HepG2 (cell line): ENCODE data around the gene SV2A. TPM values are rescaled to one million over a fixed set of nuclear protein-coding genes. Genes with fewer than 3 reads are reported as not detected.

ENCODE experiments used
- ATAC-seq: fragments of 200-7000 bp; cut with Tn5 transposase; 3 replicates; pipeline ENCODE4 v1.9.1; 2020; ENCODE audit warnings: mild to moderate bottlenecking, moderate library complexity
- Bru-seq: library from RNA; stranded (reverse); fragments of 400-500 nt; gene quantifications from one replicate; lab custom pipeline; 2021; lab: Mats Ljungman, UMichigan
- BruChase-seq, 2 experiments: library from RNA; stranded (reverse); fragments of 400-500 nt; gene quantifications; one replicate each; lab custom pipeline; 2021; lab: Mats Ljungman, UMichigan
- BruUV-seq: library from RNA; stranded (reverse); fragments of 400-500 nt; replicated peaks from 2 replicates; lab custom pipeline; 2021; lab: Mats Ljungman, UMichigan
- CTCF ChIA-PET: fragments of 300-600 bp; formaldehyde crosslinking; extraction: SDS; loops from one replicate; lab custom pipeline; 2021; ENCODE audit warnings: low total read pairs, inconsistent platforms, low intra/inter-chr PET ratio; lab: Yijun Ruan, JAX
- POLR2A ChIA-PET: fragments of 350-600 bp; sonication (Branson Sonifier 250); formaldehyde crosslinking; loops from one replicate; lab custom pipeline; 2020; ENCODE audit warnings: antibody characterized with exemption, inconsistent platforms; lab: Yijun Ruan, JAX
- DNase-seq: peaks from one replicate; pipeline ENCODE4 v3.0.0-alpha.2; 2015; ENCODE audit warnings: low spot score
- FAIRE-seq: peaks from 3 replicates; lab custom pipeline; 2011; peaks lifted over from hg19 to GRCh38; lab: Jason Lieb, UNC
- H2AFZ ChIP-seq: one replicate; pipeline ENCODE4 v1.6.1; 2011; ENCODE audit warnings: low read length, inconsistent platforms
- H3K27ac ChIP-seq: fragments of 300-600 bp; 3 replicates; pipeline ENCODE4 v1.8.0; 2011; ENCODE audit warnings: mixed run types, mild to moderate bottlenecking, mixed read lengths, low read length, inconsistent platforms; ENCODE audit not compliant: insufficient read depth; ENCODE audit errors: extremely low read length
- H3K27me3 ChIP-seq, 2 experiments: fragments of 200-600 bp in 1 of 2; 2 replicates in 1 of 2; 3 replicates in 1 of 2; pipeline versions ENCODE4 v1.6.0 to v1.8.0; 2011; ENCODE audit warnings: low read length in 2 of 2, mild to moderate bottlenecking in 2 of 2, moderate library complexity in 2 of 2, inconsistent platforms in 1 of 2; ENCODE audit not compliant: insufficient read depth in 2 of 2, control insufficient read depth in 1 of 2
- H3K36me3 ChIP-seq, 2 experiments: fragments of 200-600 bp in 1 of 2; replicated peaks in 1 of 2; 2 replicates in 1 of 2; 3 replicates in 1 of 2; pipeline versions ENCODE4 v1.5.1 to v1.8.0; 2011; ENCODE audit warnings: low read length in 2 of 2, inconsistent platforms in 1 of 2; ENCODE audit not compliant: insufficient read depth in 2 of 2, control insufficient read depth in 1 of 2
- H3K4me1 ChIP-seq: 2 replicates; pipeline ENCODE4 v1.5.1; 2012; ENCODE audit warnings: low read length, inconsistent platforms; ENCODE audit not compliant: insufficient read depth
- H3K4me2 ChIP-seq: 2 replicates; pipeline ENCODE4 v1.6.0; 2011; ENCODE audit warnings: low read depth, low read length, inconsistent platforms
- H3K4me3 ChIP-seq, 3 experiments: fragments of 200-600 bp in 1 of 3; sonication (generic), shearing (Covaris generic) in 1 of 3; replicated peaks in 1 of 3; 2 replicates each; pipeline ENCODE4 v1.5.1; 2011 to 2016; ENCODE audit warnings: low read length in 3 of 3, inconsistent platforms in 2 of 3, low read depth in 2 of 3, mild to moderate bottlenecking in 2 of 3, control low read depth in 1 of 3, mixed read lengths in 1 of 3; ENCODE audit not compliant: insufficient read depth in 1 of 3
- H3K79me2 ChIP-seq: one replicate; pipeline ENCODE4 v1.6.1; 2011; ENCODE audit warnings: low read length, inconsistent platforms; ENCODE audit not compliant: insufficient read depth
- H3K9ac ChIP-seq: 2 replicates; pipeline ENCODE4 v1.6.0; 2011; ENCODE audit warnings: mild to moderate bottlenecking, low read depth, low read length, inconsistent platforms; ENCODE audit not compliant: insufficient read depth
- H3K9me3 ChIP-seq: 2 replicates; pipeline ENCODE4 v1.5.1; 2012; ENCODE audit warnings: mild to moderate bottlenecking, low read length
- H4K20me1 ChIP-seq: 2 replicates; pipeline ENCODE4 v1.6.0; 2011; ENCODE audit warnings: inconsistent platforms, mild to moderate bottlenecking, low read length, moderate library complexity; ENCODE audit not compliant: insufficient read depth
- HDAC1 ChIP-seq: sonication (generic); formaldehyde crosslinking; IDR thresholded peaks from 2 replicates; pipeline ENCODE4 v1.5.1; 2020; ENCODE audit warnings: mild to moderate bottlenecking, missing genetic modification reagents
- MTA1 ChIP-seq: sonication (generic); formaldehyde crosslinking; IDR thresholded peaks from 2 replicates; pipeline ENCODE4 v1.4.0; 2020; ENCODE audit warnings: missing genetic modification reagents, mild to moderate bottlenecking, borderline replicate concordance
- NFYC ChIP-seq: IDR thresholded peaks from 2 replicates; pipeline ENCODE4 v1.6.1; 2016; ENCODE audit warnings: missing genetic modification reagents, missing compliant biosample characterization
- PRDM10 ChIP-seq: sonication (generic); formaldehyde crosslinking; IDR thresholded peaks from 2 replicates; pipeline ENCODE4 v1.4.0; 2020; ENCODE audit warnings: low read depth, missing genetic modification reagents
- ZNF687 ChIP-seq: sonication (generic); formaldehyde crosslinking; IDR thresholded peaks from 2 replicates; pipeline ENCODE4 v1.5.1; 2020; ENCODE audit warnings: mild to moderate bottlenecking, missing genetic modification reagents, moderate library complexity
- WGBS: methylation state at CpG from one replicate; pipeline ENCODE4 v1.1.6; 2017; ENCODE audit warnings: low lambda C conversion rate; 5-methylcytosine and 5-hydroxymethylcytosine counted together
- in situ Hi-C: cut with HindIII; loops from 2 replicates; pipeline ENCODE4 v1.10.0; 2017; ENCODE audit warnings: low pct_unique_long_range_greater_than_20kb; ENCODE audit not compliant: extremely low pct_ligation_motif_present
- intact Hi-C: fragments of 100-400 bp; cut with micrococcal nuclease; formaldehyde crosslinking; loops from one replicate; pipeline ENCODE4 v1.10.0; 2022; ENCODE audit not compliant: unreplicated experiment
- long read RNA-seq, 2 experiments: library from RNA in 1 of 2; library from polyadenylated mRNA in 1 of 2; stranded (forward) in 1 of 2; unstranded in 1 of 2; transcript quantifications; one replicate each; pipeline ENCODE4 v2.0.0, GENCODE V29; 2019 to 2022
- polyA minus RNA-seq, 3 experiments: library from RNA; depleted of rRNA, polyadenylated mRNA; stranded (reverse); fragments of >200 nt; gene quantifications; 2 replicates each; pipeline ENCODE4 v1.2.3, GENCODE V29; 2011; ENCODE audit warnings: low replicate concordance in 1 of 3
- polyA plus RNA-seq, 8 experiments: library from polyadenylated mRNA; depleted of rRNA in 3 of 8; stranded (reverse) in 7 of 8; unstranded in 1 of 8; fragments of >200 nt; fragmentation: Illumina TruSeq in 4 of 8; extraction: Trizol in 4 of 8; gene quantifications; 2 replicates each; pipeline versions ENCODE4 v1.2.1 to v1.2.3, GENCODE V29; 2011 to 2016; ENCODE audit warnings: low read depth in 4 of 8, missing spikeins in 1 of 8, mixed read lengths in 1 of 8; ENCODE audit not compliant: insufficient read depth in 1 of 8
- total RNA-seq, 5 experiments: library from RNA; depleted of rRNA; stranded (reverse); fragments of >200 nt; fragmentation: Illumina TruSeq; extraction: Trizol; gene quantifications; 2 replicates each; pipeline ENCODE4 v1.2.3, GENCODE V29; 2016; ENCODE audit warnings: low read depth in 1 of 5

The SV2A gene
- total RNA-seq (2016; rRNA removed; fragmentation: Illumina TruSeq; extraction: Trizol), result 0.45 and 0.84 TPM in 2 replicates
- total RNA-seq (2016; cell fraction: cytosol; rRNA removed; fragmentation: Illumina TruSeq; extraction: Trizol; ENCODE audit: low read depth), result 0.10 and 0.18 TPM in 2 replicates
- 0.55 and 0.89 TPM in 2 replicates for total RNA-seq (2016; cell fraction: insoluble cytoplasmic fraction; rRNA removed; fragmentation: Illumina TruSeq; extraction: Trizol)
- total RNA-seq (2016; cell fraction: membrane; rRNA removed; fragmentation: Illumina TruSeq; extraction: Trizol), result 0.22 and 0.34 TPM in 2 replicates
- 0.84 and 1.3 TPM in 2 replicates for total RNA-seq (2016; cell fraction: nucleus; rRNA removed; fragmentation: Illumina TruSeq; extraction: Trizol)
- polyA plus RNA-seq (2011; rRNA removed), result 1.9 and 3.3 TPM in 2 replicates
- 2.0 and 3.0 TPM in 2 replicates for polyA plus RNA-seq (2011; cell fraction: cytosol; rRNA removed)
- polyA plus RNA-seq (2011; cell fraction: nucleus; rRNA removed), result 3.7 and 5.5 TPM in 2 replicates
- polyA plus RNA-seq (2012), result 1.8 and 4.2 TPM in 2 replicates
- polyA plus RNA-seq (2016; cell fraction: cytosol; fragmentation: Illumina TruSeq; extraction: Trizol; ENCODE audit: low read depth), result 0.05 and 0.08 TPM in 2 replicates
- polyA plus RNA-seq (2016; cell fraction: insoluble cytoplasmic fraction; fragmentation: Illumina TruSeq; extraction: Trizol; ENCODE audit: low read depth), result 0.45 and 0.50 TPM in 2 replicates
- 0.13 and 0.18 TPM in 2 replicates for polyA plus RNA-seq (2016; cell fraction: membrane; fragmentation: Illumina TruSeq; extraction: Trizol; ENCODE audit: low read depth)
- 1.7 and 2.1 TPM in 2 replicates for polyA plus RNA-seq (2016; cell fraction: nucleus; fragmentation: Illumina TruSeq; extraction: Trizol; ENCODE audit: insufficient read depth, low read depth)
- 0.19 and 5.4 TPM in 2 replicates for polyA minus RNA-seq (2011; rRNA and poly(A)+ RNA removed; ENCODE audit: low replicate concordance)
- polyA minus RNA-seq (2011; cell fraction: cytosol; rRNA and poly(A)+ RNA removed), result 1.5 and 1.9 TPM in 2 replicates
- polyA minus RNA-seq (2011; cell fraction: nucleus; rRNA and poly(A)+ RNA removed), result 2.1 and 2.9 TPM in 2 replicates
- Bru-seq, nascent RNA, result percentile 33 among the genes with signal in this experiment
- percentile 50 among the genes with signal in this experiment for BruChase-seq, experiment 1, labeled RNA remaining after a 6-hour chase
- BruChase-seq, experiment 2, labeled RNA remaining after a 2-hour chase, result percentile 37 among the genes with signal in this experiment
- long read RNA-seq, experiment 1, partial matches to known transcripts, result 0 of 1 reads
- long read RNA-seq, experiment 1, other reads (novel, unspliced or antisense), result 1 of 1 reads
- long read RNA-seq, experiment 2, full-length matches to known transcripts, result 1 of 16 reads
- long read RNA-seq, experiment 2, partial matches to known transcripts, result 6 of 16 reads
- long read RNA-seq, experiment 2, other reads (novel, unspliced or antisense), result 9 of 16 reads

- peak; percentile 34 for DNase-seq
- ATAC-seq, result peak; percentile 75
- H3K79me2 ChIP-seq, result no peaks in the 10 kb centered on the region
- peak within 1 kb of the TSS; percentile 59 to 73 (median 60) for H3K4me3 ChIP-seq
- WGBS, result under 1% methylated on average over 9 of the region's 24 CpGs
- CTCF ChIA-PET, result no interaction called here
- peaks cover 28% of the 10 kb centered on the region for H3K4me1 ChIP-seq
- POLR2A ChIA-PET, result interaction anchor here (1.5 kb wide), 1 partner anchor 10 kb away, joined by 4 read pairs; no protein-coding TSS in a partner anchor
- peak within 1 kb of the TSS; percentile 44; the same call in 1 of the 2 replicates for H3K9ac ChIP-seq
- H3K27ac ChIP-seq, result no peak within 1 kb of the TSS
- 0 out of 5 replicates have a peak, but pooled peaks cover 0 to 3% of the 10 kb centered on the region in 2 experiments for H3K27me3 ChIP-seq
- in situ Hi-C loops, result no loop called here
- no peaks in the 10 kb centered on the region for H4K20me1 ChIP-seq
- no peaks in the 10 kb centered on the region for H3K9me3 ChIP-seq
- BruUV-seq, result no TSS peak
- intact Hi-C loops, result no loop called here
- peak within 1 kb of the TSS; percentile 86 for H3K4me2 ChIP-seq
- H2AFZ ChIP-seq, result peak within 1 kb of the TSS; percentile 54
- FAIRE-seq, result no peak
- H3K36me3 ChIP-seq, result peaks cover 0 to 4% of the 10 kb centered on the region in 2 experiments; a peak in 3 of 5 replicates
- TF ChIP-seq ZNF687 (CRISPR knock-in tag) (peak; percentile 39), HDAC1 (CRISPR knock-in tag) (0 out of 2 replicates have a peak, but pooled peaks have one; percentile 10), NFYC (CRISPR knock-in tag) (0 out of 2 replicates have a peak, but pooled peaks have one; percentile 7), PRDM10 (CRISPR knock-in tag) (peak; percentile 83), MTA1 (CRISPR knock-in tag) (no peak)
These were observed at the start of gene SV2A for GRCh38 chr1:149917571-149918144. Gene SV2A (minus strand): TSS chr1:149917844. CDS start chr1:149913840, 4,004 bp downstream.
